HUDEP-2 (cell line): Measurements from ENCODE around the gene ASF1B.
"Not testable (repeated sequence)": the region's sequence is repeated elsewhere in the genome, so short reads cannot be mapped to it uniquely, and the experiment has no call there.

ENCODE experiments used
- DNase-seq, 76 experiments: peaks; one replicate each; lab custom pipeline; 2025; ENCODE audit not compliant: unreplicated experiment in 76 of 76; lab: John Stamatoyannopoulos, UW

ASF1B gene

GRCh38 chr19:14160017-14160703 lies 23.8 kb upstream of the ASF1B start:
- DNase-seq: no peak

- DNase-seq: no peak
Measured at GRCh38 chr19:14159059-14159458, 22.7 kb upstream of the ASF1B start.

- DNase-seq: no peak
Measured at GRCh38 chr19:14158276-14159023, 22.1 kb upstream of the ASF1B start.

DNA sequence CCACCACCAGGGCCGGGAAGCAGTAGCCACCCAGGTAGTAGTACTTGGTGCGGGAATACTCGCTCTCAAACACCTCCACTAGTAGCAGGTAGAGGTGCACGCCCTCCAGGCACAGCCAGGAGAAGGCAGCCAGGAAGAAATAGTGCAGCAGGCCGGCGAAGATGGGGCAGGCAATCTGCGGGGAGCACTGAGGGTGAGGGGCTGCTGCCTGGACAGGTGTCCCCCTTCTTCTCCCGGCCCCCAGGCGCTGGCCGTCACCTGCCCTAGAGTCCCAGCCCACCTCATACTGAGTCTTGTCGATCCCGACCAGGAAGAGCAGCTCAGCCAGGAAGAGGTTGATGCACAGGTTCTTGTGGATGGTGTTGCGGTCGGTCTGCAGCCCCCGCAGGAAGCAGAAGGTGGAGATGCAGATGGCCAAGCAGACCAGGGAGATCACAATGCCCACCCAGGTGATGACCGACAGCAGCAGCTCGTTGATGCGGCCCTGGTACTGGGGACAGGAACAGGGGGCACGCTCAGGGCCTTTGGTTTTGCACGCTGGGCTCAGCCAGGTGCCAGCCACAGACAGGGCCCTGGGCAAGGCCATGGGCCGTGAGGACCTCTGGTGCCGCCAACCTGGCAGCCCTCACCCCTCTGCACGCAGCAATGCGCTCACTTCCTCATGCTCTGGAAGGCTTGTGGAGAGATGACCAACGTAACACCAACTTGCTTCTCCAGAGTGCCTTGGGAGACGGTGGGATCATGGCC lies 20.8 kb upstream of the ASF1B start:
- no peak for DNase-seq

- DNase-seq: no peak
Measured at GRCh38 chr19:14156122-14156521, 19.7 kb upstream of the ASF1B start.

DNA sequence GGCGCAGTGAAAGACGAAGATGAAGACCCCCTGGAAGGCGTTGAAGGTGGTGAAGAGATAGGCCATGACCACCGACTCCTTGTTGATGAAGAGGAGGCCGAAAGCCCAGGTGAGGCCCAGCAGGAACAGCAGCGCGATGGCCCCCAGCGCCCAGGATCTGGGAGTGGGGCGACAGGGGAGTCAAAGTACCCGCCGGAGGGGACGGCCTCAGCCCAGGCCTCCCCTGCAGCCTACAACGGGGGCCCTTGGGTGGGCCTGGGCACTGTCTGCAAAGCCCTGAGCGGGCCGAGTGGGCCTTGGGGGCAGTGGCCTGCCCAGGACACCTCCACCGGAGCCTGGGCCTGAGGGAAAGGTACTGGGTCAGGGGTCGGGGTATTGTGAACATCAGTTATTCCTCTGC lies 19.0 kb upstream of the ASF1B start:
- no peak for DNase-seq

DNA sequence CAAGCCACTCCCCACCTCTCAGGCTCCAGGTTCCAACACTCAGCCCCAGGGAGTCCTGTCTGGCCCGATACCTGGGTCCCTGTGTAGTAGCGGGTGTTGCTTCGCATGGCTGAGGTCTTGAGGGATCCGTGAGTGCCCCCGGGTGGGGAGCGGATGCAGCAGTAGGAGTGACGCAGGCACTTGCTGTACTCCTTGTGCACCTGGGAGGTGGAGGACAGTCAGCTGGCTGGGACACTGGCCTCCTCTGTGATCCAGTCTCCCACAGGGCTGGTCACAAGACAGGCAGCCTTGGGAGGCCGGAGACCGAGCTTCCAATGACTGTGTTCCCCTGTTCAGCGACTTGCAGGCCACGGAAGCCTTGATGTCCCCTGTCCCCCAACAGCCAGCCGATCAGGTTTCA lies 16.3 kb upstream of the ASF1B start:
- no peak for DNase-seq

DNA sequence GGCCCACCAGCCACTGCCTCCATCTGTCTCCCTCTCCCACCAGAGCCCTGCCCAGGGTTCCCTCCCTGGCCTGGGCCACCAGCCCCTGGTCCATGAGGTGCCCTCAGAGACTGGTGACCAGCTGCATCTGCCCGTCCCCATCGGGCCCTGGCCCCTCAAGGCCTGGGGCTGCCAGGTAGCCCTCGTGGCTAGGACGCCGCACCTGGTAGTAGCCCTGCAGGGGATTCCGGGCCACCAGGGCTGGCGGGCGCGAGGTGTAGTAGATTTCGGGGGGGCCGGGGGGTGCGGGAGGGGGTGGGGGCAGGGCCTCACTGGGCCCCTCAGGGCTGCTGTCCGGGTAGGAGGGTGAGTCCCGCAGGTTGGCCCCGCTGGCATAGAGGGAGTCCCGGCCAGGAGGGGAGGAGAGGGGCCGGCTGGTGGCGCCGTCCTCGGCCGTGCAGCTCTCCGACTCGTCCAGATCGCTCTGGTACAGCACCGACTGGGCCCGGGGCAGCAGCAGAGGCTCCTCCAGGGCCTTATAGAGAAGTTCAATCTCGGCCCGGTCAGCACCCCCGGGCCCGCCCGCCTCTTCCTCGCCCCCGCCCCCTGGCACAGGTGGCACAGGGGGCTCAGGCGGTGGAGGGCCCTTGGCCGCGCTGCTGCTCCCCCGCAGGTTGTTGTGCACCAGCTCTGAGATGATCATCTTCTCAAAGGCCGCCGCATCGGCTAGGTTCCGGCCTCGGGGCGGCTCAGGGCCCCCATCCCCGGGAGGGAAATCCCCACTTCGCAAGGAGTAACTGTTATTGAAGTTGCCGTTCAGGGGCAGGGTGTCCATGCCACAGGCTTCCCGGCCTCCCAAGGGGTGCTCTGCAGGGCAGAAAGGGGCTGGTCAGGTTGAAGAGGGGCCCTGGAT lies 14.6 kb upstream of the ASF1B start:
- DNase-seq: no peak

GRCh38 chr19:14150041-14150769 lies 13.8 kb upstream of the ASF1B start:
- DNase-seq: no peak

DNA sequence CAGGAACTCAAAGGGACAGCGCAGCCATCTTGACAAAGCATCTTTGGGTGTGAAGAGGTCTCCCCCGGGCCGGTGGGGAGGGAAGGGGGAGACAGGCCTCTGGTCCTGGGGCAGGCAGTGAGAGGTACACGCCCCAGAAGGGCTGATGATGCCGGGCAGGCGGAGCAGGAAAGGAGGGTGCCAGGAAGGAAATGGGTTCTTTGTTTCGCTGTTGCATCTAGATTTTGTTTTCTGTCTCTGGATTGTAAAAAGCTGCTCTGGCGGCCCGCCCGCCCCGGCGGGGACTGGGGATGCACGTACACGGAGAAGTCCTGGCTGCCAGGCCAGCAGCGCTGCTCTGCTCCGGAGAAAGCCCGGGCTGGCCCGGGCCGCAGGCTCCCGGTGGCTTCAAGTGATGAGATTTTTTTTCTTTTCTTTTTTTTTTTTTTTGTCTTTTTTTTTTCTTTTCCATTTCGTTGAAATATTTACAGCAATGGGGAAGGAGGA lies 13.2 kb upstream of the ASF1B start:
- DNase-seq: no peak

DNA sequence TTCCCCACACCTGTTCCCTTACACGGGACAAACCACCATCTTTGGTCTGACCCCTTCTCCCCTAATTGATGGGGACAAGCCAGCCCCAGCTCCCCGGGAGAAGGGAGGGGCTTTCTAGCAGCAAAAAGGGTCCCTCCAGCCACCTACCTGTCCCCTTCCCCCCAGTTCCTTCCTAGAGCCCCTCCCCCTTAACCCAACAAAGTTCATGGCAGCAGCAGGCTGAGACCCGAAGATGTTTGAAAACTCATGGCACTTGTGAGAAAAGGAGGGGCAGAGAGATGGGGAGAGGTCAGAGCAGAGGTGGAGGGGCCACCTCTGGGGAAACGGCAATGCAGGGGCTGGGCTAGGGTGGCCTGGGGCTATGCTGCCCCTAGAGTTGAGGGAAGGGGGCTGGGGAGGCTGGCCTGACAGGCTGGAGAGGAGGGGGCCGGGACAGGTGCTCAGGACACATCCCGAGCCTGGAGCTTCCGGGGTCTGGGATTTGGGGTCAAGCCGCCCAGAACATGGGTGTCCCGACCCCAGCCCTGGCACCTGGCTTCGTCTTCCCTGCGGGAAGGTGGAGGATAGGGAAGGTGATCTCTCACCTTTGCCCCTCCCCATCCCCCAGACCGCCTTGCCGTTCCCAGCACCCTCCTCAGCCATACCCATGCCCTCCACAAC lies 12.5 kb upstream of the ASF1B start:
- no peak for DNase-seq

DNA sequence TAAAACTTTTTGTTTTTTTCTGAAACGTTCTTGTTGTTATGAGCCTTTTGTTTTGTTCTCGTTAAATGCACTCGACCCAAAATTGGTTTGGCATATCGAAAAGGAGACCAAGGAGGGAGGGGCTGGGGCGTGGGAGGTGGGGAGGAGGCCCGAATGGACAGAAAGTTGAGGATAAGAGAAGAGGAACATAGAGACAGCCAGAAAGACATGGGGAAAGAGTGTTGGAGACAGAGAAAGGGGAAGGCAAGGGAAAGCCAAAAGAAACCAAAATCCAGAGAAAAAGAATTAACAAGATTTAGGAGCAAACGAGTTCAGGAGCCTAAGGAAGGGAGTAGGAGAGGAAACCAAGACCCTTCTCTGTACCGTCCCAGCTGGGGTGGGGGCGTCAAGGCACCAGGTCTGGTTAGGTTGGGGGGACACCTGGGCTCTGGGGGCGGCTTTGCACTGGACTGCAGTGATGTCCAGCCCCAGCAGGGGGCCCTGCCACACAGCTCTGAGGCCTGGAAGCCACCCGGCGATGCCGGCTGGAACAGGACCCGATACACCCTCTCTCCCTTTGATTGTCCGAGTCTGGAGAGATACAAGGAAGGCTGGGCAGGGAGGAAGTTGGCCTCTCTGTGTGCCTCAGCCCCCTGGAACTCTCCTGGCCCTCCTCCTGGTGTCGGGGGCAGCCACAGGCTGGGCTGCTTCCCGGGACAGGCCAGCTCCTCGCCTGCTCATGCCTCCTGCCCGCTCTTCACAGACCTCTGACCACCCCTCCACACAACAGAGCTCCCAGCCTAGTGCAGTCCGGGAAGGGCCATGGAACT lies 11.6 kb upstream of the ASF1B start:
- peak in 43 of 76 experiments; percentile 8 to 60 (median 31) for DNase-seq

DNA sequence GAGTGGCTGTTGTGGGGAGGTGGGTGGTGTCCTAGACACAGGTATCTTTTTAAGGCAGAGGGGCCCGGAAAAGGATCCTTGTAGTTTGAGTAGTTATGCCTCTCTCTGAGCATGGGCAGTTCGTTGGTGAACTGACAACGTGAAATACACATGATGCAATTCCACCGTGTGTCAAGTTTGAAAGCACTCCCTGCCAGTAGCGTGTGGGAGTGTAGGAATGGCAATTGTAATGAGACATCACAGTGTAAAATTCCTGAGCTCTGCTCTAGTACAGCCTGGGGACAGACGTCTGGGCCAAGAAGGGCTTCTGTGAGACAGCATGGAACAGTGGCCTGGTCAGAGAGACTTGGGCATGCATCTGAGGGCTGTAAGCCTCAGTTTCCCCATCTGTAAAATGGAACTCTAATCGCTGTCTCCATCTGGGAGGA lies 10.4 kb upstream of the ASF1B start:
- peak in 2 of 76 experiments; percentile 6 to 16 for DNase-seq

GRCh38 chr19:14146169-14146568 lies 9.8 kb upstream of the ASF1B start:
- not testable (repeated sequence) for DNase-seq

GRCh38 chr19:14145381-14145780 lies 9.0 kb upstream of the ASF1B start:
- DNase-seq: no peak

DNA sequence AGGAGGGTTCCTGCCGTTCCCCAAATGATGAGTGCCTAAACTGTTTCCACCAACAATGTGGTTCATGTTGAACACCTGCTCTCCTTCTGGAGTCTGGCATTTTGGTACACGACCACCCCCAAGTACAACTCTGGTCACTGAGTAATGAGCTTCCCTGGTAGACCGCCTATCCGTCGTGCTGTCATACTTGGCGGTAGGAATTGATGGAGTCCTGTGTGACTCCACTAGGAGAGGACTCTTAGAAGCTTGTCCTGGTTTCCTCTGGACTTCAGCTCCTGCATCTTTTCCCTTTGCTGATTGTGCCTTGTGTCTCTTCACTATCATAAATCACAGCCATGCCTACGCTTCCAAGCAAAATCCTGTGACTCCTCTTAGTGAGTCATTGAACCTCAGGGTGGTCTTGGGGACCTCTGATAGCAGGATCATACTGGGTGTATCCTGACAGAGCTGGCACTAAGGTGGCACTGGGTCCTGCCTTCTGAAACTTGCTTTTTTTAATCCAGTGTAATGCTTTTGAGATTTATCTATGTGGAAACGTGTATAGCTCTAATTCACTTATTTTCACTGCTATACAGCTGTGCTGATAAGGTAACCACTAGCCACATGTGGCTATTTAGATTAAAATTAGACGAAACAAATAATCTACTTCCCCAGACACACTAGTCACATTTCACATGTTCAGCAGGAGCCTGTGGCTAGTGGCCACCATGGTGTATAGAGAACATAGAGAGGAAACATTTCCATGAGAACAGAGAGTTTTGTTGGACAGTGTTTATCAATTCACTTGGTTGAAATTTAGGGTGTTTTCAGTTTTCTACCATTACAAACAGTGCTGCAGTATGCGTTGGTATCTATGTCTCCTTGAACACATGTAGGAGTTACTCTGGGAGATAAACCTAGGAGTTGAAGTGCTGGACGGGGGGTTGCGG lies 6.1 kb upstream of the ASF1B start:
- DNase-seq: peak in 71 of 76 experiments; percentile 14 to 95 (median 66)

GRCh38 chr19:14141041-14141440 lies 4.7 kb upstream of the ASF1B start:
- DNase-seq: no peak
